Panc1 (cell line): ENCODE data around the gene AKAP13. TPM values are rescaled to one million over a fixed set of nuclear protein-coding genes. Genes with fewer than 3 reads are reported as not detected.

Source experiments
- ATAC-seq: fragments of 200-7000 bp; cut with Tn5 transposase; 2 replicates; pipeline ENCODE4 v1.9.1; 2020; ENCODE audit warnings: mild to moderate bottlenecking, moderate library complexity
- BruUV-seq: library from RNA; stranded (reverse); fragments of 400-500 nt; replicated peaks from 2 replicates; lab custom pipeline; 2021; lab: Mats Ljungman, UMichigan
- CTCF ChIA-PET: fragments of 300-600 bp; sonication (Branson Sonifier 250); formaldehyde crosslinking; loops from one replicate; lab custom pipeline; 2022; ENCODE audit warnings: antibody characterized with exemption; lab: Charles Lee
- POLR2A ChIA-PET: fragments of 300-600 bp; sonication (Branson Sonifier 250); formaldehyde crosslinking; loops from one replicate; lab custom pipeline; 2022; ENCODE audit warnings: antibody characterized with exemption; lab: Charles Lee
- DNase-seq: peaks from one replicate; pipeline ENCODE4 v3.0.0-alpha.2; 2010; ENCODE audit warnings: low read depth, low spot score
- H3K27ac ChIP-seq: 2 replicates; pipeline ENCODE4 v1.5.1; 2011; ENCODE audit warnings: mild to moderate bottlenecking, low read length, inconsistent platforms
- H3K27me3 ChIP-seq: fragments of 200-500 bp; sonication (Bioruptor generic); 2 replicates; pipeline ENCODE4 v1.6.0; 2014; ENCODE audit warnings: low read length, inconsistent platforms; ENCODE audit not compliant: control insufficient read depth, insufficient read depth
- H3K36me3 ChIP-seq: fragments of 200-500 bp; sonication (Bioruptor generic); 2 replicates; pipeline ENCODE4 v1.5.1; 2014; ENCODE audit warnings: inconsistent platforms, mild to moderate bottlenecking, low read length, moderate library complexity; ENCODE audit not compliant: control insufficient read depth, insufficient read depth
- H3K4me1 ChIP-seq: 2 replicates; pipeline ENCODE4 v1.5.1; 2011; ENCODE audit warnings: inconsistent platforms, mild to moderate bottlenecking, low read length, moderate library complexity; ENCODE audit not compliant: control insufficient read depth, insufficient read depth
- H3K4me3 ChIP-seq, 2 experiments: 2 replicates each; pipeline ENCODE4 v1.5.1; 2011 to 2012; ENCODE audit warnings: low read depth in 2 of 2, low read length in 2 of 2, mild to moderate bottlenecking in 2 of 2, inconsistent platforms in 1 of 2, moderate library complexity in 1 of 2
- H3K9me3 ChIP-seq: fragments of 200-500 bp; sonication (Bioruptor generic); 2 replicates; pipeline ENCODE4 v1.5.1; 2014; ENCODE audit warnings: low read depth, mild to moderate bottlenecking, inconsistent platforms, low read length, moderate library complexity; ENCODE audit not compliant: control insufficient read depth, insufficient read depth
- POLR2AphosphoS5 ChIP-seq: IDR thresholded peaks from 2 replicates; pipeline ENCODE4 v1.6.1; 2012; ENCODE audit warnings: mild to moderate bottlenecking, low read depth, low read length, moderate library complexity
- REST ChIP-seq, 2 experiments: IDR thresholded peaks; 2 replicates each; pipeline ENCODE4 v1.6.1; 2011 to 2012; ENCODE audit warnings: low read depth in 2 of 2, control low read depth in 1 of 2, low read length in 1 of 2, mild to moderate bottlenecking in 1 of 2, moderate library complexity in 1 of 2; ENCODE audit not compliant: insufficient read depth in 1 of 2
- SIN3A ChIP-seq: IDR thresholded peaks from 2 replicates; pipeline ENCODE4 v1.6.1; 2012; ENCODE audit warnings: low read depth, mild to moderate bottlenecking, low read length, moderate library complexity, borderline replicate concordance; ENCODE audit not compliant: insufficient read depth
- TCF7L2 ChIP-seq: IDR thresholded peaks from 2 replicates; pipeline ENCODE4 v1.6.1; 2011; ENCODE audit warnings: mild to moderate bottlenecking, low read depth, low read length, inconsistent platforms
- in situ Hi-C: cut with HindIII; loops from 2 replicates; pipeline ENCODE4 v1.10.0; 2016; ENCODE audit warnings: low sequenced_read_pairs, low pct_unique_long_range_greater_than_20kb
- intact Hi-C: fragments of 100-400 bp; cut with micrococcal nuclease; formaldehyde crosslinking; loops from one replicate; pipeline ENCODE4 v1.10.0; 2022; ENCODE audit not compliant: unreplicated experiment
- total RNA-seq: library from RNA; stranded (reverse); gene quantifications from one replicate; pipeline ENCODE4 v1.2.1, GENCODE V29; 2021; ENCODE audit not compliant: unreplicated experiment
- TF ChIP-seq, protein P1 (sequence below): fragments of 450-650 bp; IDR thresholded peaks from 2 replicates; pipeline ENCODE4 v1.5.1; 2017; ENCODE audit warnings: mild to moderate bottlenecking

AKAP13 gene
- total RNA-seq, 1 experiment from 2014 or later: 94.2 TPM

DNA sequence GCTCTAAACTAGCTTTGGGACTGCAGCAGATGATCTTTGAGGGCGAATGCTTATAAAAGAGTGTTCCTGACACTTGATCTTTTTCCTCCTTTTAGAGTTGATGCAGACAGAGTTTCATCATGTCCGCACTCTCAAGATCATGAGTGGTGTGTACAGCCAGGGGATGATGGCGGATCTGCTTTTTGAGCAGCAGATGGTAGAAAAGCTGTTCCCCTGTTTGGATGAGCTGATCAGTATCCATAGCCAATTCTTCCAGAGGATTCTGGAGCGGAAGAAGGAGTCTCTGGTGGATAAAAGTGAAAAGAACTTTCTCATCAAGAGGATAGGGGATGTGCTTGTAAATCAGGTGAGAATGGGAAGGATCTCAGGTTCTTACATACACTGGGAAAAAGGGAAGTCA, 338.6 kb downstream of the AKAP13 start:
- TF ChIP-seq, protein P1, sequence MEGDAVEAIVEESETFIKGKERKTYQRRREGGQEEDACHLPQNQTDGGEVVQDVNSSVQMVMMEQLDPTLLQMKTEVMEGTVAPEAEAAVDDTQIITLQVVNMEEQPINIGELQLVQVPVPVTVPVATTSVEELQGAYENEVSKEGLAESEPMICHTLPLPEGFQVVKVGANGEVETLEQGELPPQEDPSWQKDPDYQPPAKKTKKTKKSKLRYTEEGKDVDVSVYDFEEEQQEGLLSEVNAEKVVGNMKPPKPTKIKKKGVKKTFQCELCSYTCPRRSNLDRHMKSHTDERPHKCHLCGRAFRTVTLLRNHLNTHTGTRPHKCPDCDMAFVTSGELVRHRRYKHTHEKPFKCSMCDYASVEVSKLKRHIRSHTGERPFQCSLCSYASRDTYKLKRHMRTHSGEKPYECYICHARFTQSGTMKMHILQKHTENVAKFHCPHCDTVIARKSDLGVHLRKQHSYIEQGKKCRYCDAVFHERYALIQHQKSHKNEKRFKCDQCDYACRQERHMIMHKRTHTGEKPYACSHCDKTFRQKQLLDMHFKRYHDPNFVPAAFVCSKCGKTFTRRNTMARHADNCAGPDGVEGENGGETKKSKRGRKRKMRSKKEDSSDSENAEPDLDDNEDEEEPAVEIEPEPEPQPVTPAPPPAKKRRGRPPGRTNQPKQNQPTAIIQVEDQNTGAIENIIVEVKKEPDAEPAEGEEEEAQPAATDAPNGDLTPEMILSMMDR: no peak
- no peak for TF ChIP-seq POLR2AphosphoS5
- no peak for TF ChIP-seq TCF7L2
- no peak for TF ChIP-seq REST (IDR thresholded peaks at IDR 0.05; ENCODE audit: insufficient read depth in 1 of 2, low read depth in 2 of 2, low read length in 1 of 2)
- no peak for TF ChIP-seq SIN3A
- CTCF ChIA-PET: no interaction called here
- POLR2A ChIA-PET: interaction anchor here (0.6 kb wide), 2 partner anchors 20 to 24 kb away, joined by 3 to 5 read pairs; no protein-coding TSS in a partner anchor
- in situ Hi-C loops (no loop called here), intact Hi-C loops (no loop called here)
- H3K36me3 ChIP-seq: peaks cover 32% of the 10 kb centered on the region
- no peak for DNase-seq
- H3K9me3 ChIP-seq: no peaks in the 10 kb centered on the region
- H3K27ac ChIP-seq: no peak overlapping the region
- no peaks in the 10 kb centered on the region for H3K27me3 ChIP-seq
- BruUV-seq: no TSS peak
- no peak for ATAC-seq
- no peak overlapping the region for H3K4me3 ChIP-seq
- H3K4me1 ChIP-seq: no peaks in the 10 kb centered on the region

DNA sequence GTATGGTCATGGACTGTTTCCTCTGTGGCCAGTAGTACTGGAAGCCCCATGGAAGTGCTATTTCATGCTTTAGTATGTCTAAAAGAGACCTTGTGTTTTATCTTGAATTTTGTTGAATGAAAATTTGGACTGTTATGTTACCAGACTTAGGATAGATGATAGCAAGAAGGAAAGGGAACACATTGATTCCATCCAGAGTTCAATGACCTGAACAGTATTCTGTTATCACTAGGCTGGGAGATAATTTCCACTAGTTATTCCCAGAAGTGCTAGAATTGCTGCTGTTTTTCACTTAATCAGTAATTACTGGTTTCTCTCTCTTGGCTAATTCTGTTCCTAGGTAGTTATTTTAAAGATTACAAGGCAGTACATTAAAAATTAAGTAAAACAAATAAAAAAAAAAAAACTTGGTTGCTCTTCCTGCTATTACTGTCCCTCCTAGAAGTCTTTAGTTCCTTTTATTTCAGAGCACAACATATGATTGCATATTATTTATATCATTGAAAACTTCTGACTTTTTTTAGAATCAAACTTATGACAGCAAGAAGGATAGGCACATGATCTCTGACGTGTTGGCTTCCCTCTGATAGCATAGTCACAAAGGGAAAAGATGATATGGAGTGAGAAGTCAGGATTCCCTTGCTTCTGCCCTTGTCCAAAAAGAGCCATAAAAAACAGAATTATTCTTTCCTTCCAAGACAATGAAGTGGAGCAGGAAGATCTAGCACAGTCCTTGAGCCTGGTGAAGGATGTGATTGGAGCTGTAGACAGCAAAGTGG, 342.2 kb downstream of the AKAP13 start:
- ChIA-PET POLR2A (no interaction called here), CTCF (no interaction called here)
- H3K9me3 ChIP-seq: no peaks in the 10 kb centered on the region
- H3K4me3 ChIP-seq: no peak overlapping the region
- TF ChIP-seq SIN3A (no peak), REST (IDR thresholded peaks at IDR 0.05; ENCODE audit: insufficient read depth in 1 of 2, low read depth in 2 of 2, low read length in 1 of 2) (no peak), POLR2AphosphoS5 (no peak), TCF7L2 (no peak)
- TF ChIP-seq, protein P1: no peak
- BruUV-seq: no TSS peak
- no peaks in the 10 kb centered on the region for H3K4me1 ChIP-seq
- no peaks in the 10 kb centered on the region for H3K27me3 ChIP-seq
- in situ Hi-C loops: no loop called here
- peaks cover 41% of the 10 kb centered on the region for H3K36me3 ChIP-seq
- no peak overlapping the region for H3K27ac ChIP-seq
- intact Hi-C loops: no loop called here
- ATAC-seq (no peak), DNase-seq (no peak)
